ENCODE measurements around the gene TRIM52.
"Not testable (repeated sequence)": the region's sequence is repeated elsewhere in the genome, so short reads cannot be mapped to it uniquely, and the experiment has no call there.

TRIM52 gene

DNA sequence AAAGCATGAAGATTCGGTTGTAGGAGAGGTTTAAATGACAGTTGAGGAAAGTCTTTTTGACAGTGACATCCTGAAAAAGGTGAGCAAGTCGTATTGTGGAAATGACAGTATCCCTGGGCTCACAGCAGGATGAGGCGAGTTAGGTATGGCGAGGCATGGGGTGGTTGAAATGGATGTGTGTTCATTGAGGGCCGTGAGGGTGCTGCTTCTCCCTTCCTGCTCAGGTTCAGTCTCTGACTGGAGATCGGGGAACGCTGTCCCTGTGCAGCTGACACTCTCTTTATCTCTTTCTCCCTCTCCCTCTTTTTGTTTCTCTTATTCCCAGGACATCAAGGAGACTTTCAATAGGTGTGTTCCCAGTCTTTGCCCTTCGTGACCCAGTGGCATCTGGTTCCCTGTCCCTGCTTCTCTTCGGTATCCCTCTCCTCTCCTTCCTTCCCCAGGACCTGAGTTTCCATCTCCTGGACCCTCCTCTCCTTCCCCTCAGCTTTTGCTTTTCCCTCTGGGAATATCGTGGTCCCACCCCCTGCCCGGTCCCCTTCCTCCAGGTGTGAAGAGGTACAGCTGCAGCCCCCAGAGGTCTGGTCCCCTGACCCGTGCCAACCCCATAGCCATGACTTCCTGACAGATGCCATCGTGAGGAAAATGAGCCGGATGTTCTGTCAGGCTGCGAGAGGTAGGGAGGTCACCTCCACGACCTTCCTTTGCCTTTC is 27.7 kb downstream of the TRIM52 start:
- no peak for DNase-seq

- DNase-seq, result no peak
Observed at GRCh38 chr5:181232593-181232992, 28.4 kb downstream of the TRIM52 start.

DNA sequence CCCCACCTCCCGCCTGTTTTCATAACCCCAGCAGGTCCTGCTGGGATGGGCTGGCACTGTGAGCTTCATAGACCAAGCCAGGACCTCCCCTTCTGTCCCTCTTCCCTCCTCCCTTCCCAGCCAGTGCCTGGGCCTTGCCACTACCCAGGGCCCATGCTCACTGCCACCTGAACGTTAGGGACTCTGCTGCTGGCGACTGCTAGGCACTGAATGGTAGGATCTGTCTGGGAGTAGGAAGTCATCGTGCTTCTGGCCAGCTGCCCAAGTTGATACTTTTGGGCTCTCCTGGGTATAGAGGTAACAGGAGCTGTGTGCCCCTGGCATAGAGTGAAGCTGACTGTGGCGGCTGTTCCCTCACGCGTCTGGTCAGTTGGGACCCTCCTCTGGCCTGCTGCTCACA is 29.5 kb downstream of the TRIM52 start:
- DNase-seq, result no peak

GRCh38 chr5:181230551-181230950 is 30.4 kb downstream of the TRIM52 start:
- no peak for DNase-seq

GRCh38 chr5:181229996-181230395 is 30.9 kb downstream of the TRIM52 start:
- DNase-seq, result no peak

DNA sequence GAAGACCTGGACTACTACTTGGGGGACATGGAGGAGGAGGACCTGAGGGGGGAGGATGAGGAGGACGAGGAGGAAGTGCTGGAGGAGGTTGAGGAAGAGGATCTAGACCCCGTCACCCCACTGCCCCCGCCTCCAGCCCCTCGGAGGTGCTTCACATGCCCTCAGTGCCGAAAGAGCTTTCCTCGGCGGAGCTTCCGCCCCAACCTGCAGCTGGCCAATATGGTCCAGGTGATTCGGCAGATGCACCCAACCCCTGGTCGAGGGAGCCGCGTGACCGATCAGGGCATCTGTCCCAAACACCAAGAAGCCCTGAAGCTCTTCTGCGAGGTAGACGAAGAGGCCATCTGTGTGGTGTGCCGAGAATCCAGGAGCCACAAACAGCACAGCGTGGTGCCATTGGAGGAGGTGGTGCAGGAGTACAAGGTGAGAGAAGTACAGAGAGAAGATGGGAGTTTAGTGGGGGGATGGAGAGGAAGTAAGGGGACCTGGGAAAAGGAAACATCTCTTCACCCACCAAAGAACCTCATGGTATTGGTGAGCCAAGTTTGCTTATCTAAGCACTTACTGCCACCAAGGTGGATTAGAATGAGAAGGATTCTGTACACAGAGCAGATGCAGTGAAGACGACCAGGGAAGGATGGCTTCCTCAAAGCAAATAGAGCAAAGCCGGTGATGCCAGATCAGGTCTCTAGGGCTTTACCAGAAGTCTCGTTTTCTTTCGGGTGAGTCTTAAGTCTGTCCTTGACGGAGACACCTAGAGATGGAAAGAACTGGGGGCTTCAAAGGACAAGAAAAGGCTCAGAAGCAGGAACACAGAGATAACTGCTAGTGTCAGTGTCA is 36.3 kb downstream of the TRIM52 start:
- DNase-seq, result no peak

DNA sequence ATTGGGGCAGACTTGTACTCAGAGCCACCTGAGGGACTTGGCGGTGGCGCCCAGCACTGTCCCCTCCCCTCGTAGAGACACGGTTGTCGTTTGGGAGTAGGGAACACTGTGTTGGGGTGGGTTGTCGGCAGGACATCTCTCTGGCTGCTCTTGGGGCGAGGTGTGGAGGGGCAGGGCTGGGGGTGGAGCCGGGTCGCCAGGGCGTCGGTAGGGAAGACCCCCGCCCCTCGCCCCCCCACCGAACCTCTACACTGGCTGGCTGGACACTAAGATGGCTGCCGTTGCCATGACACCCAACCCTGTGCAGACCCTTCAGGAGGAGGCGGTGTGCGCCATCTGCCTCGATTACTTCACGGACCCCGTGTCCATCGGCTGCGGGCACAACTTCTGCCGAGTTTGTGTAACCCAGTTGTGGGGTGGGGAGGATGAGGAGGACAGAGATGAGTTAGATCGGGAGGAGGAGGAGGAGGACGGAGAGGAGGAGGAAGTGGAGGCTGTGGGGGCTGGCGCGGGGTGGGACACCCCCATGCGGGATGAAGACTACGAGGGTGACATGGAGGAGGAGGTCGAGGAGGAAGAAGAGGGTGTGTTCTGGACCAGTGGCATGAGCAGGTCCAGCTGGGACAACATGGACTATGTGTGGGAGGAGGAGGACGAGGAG is 37.1 kb downstream of the TRIM52 start:
- DNase-seq, result no peak

- no peak for DNase-seq
Observed at GRCh38 chr5:181223058-181223728, 37.8 kb downstream of the TRIM52 start, which contains the start of gene TRIM41. TRIM41 (plus strand) TSS chr5:181223281; CDS start chr5:181224000, 719 bp downstream.

DNA sequence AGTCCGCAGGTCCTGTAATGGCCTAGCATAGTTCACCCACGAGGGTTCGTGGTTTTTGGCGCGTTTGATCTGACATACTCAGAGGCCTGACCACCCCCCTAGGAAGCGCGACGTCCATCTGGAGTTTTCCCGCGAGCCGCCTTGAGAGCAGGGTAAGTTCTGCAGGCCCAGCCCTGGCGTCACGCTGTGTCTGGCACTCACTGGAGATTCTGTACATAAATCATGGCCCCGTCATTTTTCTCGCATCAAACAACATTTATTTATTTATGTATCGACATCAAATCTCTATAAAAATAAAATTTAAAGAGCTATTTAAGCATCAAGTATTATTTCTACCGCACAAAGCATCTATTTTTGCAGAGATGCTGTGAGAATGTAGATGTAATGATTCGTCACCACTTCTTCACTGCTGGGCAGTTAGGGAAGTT is 38.3 kb downstream of the TRIM52 start:
- DNase-seq, result no peak

DNA sequence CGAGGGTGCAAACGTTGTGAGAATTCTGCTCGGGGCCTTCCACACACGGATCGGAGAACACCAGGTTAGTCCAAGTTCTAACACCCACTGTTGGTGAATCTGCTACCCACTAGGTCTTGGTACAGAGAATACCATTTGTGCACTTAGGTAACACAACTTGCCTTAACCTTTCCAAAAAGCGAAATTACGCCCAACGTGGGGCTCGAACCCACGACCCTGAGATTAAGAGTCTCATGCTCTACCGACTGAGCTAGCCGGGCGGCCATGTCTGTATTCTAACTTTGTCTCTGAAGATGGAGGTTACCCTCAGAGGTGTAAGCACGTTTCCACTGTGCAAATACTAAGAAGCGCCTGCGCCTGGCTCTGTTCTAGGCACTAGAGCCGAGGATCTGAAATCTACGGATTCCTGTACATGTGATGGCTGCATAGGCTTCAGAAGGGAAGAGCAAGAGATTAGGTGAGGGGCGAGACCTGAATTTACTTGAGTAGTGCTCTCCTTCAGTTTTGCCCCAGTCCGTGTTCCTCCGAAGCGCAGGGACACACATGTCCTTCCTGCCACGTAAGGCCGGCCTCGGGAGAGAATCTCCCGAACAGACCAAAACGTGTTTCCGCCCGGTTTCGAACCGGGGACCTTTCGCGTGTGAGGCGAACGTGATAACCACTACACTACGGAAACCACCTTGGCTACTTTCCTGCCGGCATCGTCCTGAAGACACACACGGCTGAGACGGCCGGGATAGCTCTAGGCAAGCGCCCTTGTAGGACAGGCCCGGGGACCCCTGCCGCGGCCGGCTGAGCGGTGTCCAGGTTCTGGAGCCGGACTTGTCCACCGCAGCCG is 38.9 kb downstream of the TRIM52 start:
- no peak for DNase-seq

DNA sequence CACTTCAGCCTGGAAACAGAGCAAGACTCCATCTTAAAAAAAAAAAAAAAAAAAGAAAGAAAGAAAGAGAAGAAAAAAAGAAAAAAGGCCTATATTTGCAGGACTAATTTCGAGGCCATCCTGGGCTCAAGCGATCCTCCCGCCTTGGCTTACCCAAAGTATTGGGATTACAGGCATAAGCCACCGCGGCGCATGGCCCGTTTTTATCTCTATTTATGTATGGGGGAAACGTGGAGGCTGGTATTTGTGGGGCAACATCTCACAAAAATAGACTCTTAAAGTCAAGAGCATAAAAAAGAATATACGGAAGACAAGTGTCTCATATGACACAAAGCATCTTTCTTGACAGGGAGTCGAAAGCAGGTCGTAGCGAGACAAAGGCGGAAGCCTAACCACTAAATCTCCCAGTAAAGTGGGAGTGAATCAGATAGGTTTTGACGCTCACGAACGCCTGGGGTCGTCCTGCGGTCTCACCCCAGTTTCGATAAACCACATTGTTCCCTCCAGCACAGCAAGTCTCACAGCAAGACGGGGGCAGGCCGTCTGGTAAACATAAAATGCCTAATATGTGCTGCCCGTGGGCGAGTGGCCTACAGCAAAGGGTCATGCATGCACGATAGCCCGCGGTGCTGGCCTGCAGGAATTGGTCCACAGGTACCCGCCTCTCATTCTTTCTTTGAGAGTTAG is 39.7 kb downstream of the TRIM52 start:
- DNase-seq, result no peak

- no peak for DNase-seq
Observed at GRCh38 chr5:181220178-181220515, 40.8 kb downstream of the TRIM52 start.

DNA sequence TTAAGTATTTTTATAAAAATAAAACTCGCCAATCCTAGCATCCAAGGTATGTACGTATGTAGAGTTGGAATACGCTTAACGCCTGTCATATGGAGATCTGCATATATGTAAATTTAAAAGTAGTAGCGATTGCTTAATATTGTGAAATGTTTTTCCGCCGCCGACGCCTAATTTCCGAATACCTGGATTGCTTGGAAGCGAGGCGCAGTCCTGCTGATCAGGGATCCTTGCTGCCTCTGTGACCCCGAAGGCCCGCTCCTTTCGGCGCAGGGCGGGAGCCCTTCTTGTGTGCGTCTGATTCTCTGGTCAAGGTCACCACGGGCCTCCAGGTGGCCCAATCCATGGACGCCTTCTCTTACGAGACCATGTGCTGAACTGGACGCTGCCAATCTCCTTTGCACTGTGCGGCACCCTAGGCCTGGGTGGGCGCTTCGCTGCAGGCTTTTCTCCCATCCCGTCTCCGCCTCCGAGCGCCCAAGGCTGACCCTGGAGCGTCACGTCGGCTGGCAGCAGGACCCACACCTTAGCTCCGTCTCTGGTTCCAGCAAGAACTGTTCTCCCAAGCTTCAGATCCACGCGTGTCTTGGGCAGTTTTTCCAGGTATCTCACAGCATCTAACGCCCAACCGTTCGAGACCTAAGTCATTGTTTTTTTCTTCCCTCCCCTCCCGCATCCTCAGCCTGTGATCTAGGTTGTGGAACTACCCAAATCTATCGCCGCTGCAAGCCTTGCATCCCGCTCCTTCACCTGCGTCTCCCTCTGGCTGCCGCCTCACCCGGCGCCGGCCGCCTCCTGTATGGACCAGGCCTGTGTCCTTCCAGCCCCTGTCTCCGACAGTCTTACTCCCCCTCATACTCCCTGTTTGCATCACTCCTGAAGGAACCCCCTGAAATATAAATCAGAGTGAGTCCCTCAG is 41.4 kb downstream of the TRIM52 start:
- DNase-seq, result no peak

GRCh38 chr5:181218795-181219124 is 42.2 kb downstream of the TRIM52 start:
- DNase-seq, result no peak

DNA sequence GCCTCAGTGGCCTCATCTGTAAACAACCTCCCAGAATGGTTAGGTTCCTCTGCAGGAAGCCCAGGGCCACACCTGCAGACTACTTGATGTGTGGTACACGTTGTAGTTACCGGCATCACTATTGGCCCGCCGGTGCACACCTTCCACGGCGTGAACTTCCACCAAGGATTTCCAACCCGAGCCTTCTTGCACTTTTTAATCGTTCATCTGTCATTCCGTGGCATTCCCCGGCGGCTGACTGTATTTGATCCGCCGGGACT is 43.2 kb downstream of the TRIM52 start:
- no peak for DNase-seq

DNA sequence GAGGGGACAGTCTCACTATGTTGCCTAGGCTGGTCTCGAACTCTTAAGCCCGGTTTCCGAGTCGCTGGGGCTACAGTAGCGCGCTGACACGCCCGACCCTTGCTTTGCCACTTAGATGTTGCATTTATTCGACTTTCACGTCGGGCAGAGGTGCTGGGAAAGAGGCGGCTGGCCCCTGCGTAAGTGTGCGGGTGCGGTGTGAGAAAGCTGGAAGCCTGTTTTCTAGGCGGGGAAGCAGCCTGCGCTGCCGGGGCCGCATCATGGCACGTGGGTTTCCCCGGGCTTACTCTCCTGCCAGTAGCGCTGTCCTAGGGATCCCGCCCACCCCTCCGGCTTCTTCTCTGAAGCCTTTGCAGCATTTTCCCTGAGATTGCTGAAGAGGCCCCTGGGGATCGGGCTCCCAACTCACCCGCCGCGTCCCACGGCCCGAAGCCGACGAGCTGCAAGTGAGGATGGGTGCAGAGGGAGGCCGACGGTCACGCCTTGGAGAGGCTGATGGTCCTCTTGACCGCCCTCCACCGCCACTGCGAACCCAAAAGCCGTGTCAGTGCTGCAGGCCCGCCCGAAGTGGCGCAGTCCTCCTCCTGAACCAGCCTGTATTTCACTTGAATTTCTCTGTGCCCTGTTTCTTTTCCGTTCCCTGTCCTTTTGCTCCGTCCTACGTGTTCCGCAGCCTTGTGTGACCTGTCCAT is 43.7 kb downstream of the TRIM52 start:
- no peak for DNase-seq

- DNase-seq, result no peak
Observed at GRCh38 chr5:181215997-181216989, 44.6 kb downstream of the TRIM52 start.

- not testable (repeated sequence) for DNase-seq
Observed at GRCh38 chr5:181214249-181214648, 46.7 kb downstream of the TRIM52 start.

DNA sequence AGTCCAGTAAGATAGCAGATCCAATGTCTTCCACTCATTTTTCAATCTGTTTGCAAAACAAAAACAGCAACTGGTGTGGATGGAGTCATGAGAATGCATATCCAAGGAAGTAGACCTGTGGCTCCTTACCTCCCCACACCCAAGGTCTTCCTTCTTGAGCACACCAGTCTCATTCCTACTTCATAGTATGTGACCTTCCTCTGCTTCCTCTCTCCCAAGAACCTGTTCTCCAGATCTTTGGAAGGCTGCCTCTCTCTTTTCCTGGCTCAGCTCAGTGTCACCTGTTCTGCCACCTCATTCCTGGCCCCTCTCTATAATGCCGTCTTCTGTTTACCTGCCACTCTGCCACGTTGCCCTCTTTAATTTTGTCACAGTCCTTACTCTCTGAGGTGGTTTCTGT is 48.0 kb downstream of the TRIM52 start:
- DNase-seq, result no peak
